HG02623 (cell line): ENCODE results near the gene RAD21L1.

Experiments used
- ATAC-seq: cut with Tn5 transposase; IDR thresholded peaks from one replicate; pipeline ENCODE4 v1.9.1; 2021; ENCODE audit warnings: moderate library complexity; ENCODE audit not compliant: unreplicated experiment

Gene RAD21L1

DNA sequence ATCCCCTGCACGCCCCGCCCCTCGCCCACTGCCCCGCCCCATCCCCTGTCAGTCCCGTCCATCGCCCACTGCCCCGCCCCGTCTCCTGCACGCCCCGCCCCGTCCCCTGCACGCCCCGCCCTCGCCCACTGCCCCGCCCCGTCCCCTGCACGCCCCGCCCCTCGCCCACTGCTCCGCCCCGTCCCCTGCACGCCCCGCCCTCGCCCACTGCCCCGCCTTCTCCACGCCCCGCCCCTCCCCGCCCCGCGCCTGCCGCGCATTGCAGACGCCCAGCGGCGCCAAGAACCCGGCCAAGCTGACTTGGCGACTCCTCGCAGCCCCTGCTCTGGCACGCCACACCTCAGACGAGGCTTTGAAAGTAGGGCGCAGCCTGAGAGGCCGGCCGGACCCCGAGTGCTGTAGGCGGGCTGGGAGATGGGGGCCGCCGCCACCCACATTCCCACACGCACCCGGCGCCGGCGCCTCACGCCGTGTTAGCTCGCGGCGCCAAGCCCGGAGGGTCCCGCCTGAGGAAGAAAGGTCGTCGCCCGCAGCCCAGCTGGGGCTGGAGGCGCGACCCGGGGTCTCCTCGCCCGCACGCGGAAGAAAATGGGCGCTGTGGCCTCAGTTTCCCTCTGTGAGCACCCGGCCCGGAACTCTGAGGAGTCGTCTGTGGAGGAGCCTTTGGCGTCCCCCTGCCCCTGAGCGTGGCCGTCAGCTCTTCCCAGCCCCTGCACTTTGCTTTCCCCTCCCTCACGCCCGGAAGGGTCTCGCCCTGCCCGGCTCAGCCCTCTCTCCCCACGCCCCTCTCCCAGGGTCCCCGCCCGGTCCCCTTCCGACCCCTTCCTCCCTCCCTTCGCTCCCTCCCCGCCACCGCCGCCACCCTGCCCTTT lies at the start of gene RAD21L1:
RAD21L1 (plus strand) TSS at position 262 of the 872 bp plus-strand sequence. CDS start 2,410 bp downstream, outside the sequence.
- no peak for ATAC-seq

DNA sequence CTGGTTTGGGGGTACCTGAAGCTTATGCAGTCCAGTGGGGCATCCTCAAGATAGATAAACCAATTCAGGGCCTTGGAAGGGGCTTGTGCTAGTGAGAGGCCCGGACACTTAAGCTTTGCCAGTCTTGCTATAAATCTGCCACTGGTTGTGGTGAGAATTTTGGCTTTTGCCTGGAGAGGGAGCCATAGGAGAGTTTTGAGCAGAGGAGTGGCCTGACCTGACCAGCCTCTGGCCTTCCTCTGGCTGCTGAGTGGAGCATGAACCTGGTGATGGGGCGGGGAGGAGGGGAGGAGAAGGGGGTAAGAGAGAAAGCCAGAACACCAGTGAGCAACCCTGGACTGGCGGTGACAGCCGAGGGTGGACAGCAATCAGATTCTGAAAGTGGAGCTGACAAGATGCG lies 48.2 kb upstream of the RAD21L1 start:
- no peak for ATAC-seq

DNA sequence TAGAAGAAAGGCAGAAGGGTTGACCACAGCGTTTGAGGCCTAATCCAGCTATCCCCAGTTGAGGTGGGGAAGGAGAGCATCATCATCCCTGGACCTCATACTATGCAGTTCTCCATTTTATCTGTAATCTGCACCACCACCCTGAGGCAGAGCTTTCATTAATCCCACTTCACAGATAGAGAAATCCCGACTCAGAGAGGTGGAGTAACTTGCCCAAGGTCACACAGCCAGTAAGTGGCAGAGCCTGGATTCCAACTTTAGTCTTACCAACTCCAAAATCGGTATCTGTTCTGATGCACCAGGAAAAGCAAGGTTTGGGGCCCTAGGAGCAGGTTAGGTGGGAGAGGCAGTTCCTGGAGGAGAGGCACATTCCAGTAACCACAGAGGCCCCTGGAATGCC lies 47.7 kb upstream of the RAD21L1 start:
- no peak for ATAC-seq

DNA sequence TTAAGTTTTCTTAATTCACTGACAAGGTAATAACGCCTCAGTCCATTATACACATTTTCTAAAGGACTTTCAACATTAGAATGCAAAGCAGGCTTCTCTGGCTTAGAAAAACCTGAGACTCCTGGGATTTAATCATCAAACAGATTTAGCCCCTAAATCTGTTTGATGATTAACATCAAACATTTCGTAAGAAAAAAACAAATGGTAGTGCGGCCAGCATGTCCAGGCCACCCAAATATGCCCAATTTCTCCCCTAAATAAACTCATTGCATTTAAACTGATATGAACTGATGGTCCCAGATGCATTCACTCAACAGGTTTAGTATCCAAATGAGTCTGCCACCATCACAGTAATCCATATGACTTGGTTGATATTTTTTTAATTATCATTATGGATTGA lies 47.2 kb upstream of the RAD21L1 start:
- no peak for ATAC-seq

DNA sequence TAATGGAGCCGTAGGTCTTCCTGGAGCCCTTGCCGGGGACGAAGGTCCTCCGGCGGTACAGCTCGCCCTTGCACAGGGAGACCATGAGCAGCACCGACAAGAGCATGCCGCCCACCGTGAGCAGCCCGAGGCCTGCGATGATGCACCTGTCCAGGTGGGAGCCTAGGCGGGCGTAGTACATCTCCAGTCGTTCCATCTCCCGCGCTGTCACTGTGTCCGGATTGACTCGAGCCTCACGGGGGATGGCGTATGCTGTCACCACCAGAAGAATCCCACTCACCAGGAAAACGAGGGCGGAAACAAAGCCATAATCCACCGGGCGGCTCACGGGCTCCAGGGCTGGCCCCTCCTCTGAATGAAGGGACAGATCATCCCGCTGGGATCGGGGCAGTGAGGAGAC lies 44.9 kb upstream of the RAD21L1 start:
- no peak for ATAC-seq

DNA sequence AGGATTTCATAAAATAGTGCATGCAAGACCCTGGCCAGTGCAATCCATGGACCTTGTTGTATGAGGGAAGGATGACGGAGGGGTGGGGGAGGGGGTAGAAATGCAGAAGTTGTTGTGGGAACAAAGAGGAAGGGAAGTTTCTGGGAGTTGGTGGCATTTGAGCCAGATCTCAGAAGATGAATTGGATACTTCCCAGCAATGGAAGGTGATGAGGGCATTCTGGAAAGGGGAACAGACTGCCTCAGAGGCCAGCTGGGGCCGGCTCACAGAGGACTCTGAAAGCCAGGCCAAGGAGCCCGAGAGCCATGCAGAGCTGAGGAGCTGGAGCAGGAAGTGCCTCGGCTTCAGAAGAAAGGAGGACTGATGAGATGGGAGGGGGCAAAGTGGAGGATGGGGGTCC lies 43.7 kb upstream of the RAD21L1 start:
- ATAC-seq = no peak

DNA sequence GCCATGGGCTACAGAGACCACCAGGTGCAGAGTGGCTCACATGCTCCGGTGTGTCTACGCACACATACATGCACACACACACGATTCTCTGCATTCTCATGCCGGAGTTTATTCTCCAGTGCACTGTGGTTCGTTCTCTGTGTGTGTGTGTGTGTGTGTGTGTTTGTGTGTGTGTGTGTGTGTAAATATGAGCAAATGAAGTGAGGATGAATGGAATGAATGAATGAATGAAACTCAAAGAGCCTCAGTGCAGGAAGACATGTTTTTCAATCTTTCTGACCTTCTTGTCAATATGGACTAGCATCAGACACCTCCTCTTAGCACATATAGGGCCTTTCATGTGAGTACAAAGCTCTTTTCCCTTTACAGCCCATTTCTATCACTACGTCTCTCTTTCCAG lies 42.7 kb upstream of the RAD21L1 start:
- no peak for ATAC-seq

DNA sequence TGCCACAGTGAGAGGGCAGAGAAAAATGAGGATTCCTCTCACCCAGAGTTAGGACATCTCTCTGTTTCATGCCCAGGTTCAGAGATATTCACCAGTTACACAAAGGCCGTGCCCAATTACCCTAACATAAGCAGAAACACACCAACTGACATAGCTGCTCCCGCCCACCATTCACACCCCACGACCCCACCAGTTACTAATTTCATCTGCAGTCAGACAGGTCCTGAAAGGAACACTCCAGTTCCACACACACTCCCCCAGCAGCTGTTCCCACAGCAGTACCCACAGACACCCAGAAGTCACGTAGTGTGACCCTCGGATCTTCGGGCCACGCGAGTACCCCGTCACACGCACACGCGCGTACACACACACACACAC lies 41.6 kb upstream of the RAD21L1 start:
- no peak for ATAC-seq

DNA sequence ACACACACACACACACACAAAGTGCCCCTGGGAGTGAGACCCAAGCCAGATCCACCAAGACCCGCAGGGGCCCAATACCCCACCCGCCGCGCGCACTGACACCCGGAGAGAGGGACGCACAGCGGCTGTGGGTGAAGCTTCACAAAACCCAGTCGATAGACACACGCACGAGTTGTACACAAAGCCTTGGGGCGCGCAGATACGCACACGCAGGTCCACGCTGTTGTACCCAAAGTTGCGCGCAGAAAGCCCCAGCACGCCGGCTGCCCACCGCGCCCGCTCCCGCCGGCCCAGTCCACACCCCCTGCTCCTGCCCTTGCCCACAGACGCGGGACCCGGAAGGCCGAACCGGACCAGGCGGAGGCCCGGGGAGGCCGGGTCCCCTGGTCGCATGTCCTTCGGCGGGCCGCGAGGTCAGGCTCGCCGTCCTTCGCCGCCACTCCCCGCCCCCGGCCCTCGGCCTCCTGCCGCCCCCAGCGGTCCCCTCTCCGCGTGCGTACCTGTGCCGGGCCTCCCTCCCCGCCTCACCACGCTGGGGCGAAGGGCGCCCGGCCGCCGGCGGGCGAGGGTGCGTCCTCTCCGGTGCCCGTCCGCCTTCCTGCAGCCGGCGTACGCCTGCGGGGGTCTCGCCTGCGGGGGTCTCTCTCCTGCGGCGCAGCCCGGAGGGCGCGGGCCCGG lies 41.1 kb upstream of the RAD21L1 start, which contains the start of gene TMEM74B:
TMEM74B (minus strand) TSS at position 344 of the 678 bp plus-strand sequence. CDS start 1,180 bp downstream, outside the sequence.
- ATAC-seq = no peak

DNA sequence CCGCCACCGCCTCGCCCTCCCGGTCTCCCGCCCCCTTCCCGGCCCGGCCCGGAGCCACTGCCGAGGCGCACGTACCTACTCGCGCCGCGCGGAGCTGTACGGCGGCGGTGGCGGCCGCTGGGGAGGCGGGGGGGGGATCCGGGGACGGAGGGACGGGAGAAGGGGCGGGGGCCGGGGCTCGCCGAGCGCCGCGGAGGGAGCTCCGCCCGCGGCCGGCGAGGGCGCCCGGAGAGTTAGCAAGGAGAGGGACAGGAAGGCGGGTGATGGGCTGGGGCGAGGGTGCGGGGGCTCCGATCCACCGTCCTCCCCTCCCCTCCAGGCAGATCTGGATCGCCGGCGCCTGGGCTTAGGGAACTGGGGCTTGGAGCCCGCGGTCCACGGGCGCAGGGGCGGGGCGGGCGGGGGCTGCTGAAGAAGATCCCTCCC lies 40.5 kb upstream of the RAD21L1 start:
- ATAC-seq = no peak

DNA sequence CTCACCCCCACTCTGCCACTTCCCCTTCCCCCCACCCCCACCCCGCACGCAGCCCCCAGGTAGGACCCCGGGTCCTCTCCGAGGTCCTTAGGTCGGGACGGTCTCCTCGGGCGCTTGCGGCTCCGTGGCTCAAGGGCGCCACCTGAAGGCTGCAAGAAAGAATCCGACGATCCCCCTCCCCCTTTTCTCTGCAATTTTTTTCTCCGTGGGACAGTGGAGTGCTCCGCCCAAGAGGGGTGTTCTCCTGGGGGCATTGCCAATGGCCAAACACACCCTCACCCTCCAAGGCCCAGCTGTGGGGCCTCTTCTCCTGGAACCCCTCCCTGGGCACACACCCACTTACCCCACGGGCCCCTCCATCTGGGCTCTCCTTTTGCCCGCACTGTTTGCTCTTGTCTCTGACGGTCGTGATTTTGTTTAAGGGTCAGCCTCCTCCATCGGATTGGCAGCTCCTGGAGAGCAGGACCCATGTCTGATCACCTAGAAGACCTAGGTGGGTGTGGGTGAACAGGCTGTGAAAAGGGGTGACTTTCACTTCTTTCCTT lies 40.0 kb upstream of the RAD21L1 start:
- ATAC-seq = no peak

DNA sequence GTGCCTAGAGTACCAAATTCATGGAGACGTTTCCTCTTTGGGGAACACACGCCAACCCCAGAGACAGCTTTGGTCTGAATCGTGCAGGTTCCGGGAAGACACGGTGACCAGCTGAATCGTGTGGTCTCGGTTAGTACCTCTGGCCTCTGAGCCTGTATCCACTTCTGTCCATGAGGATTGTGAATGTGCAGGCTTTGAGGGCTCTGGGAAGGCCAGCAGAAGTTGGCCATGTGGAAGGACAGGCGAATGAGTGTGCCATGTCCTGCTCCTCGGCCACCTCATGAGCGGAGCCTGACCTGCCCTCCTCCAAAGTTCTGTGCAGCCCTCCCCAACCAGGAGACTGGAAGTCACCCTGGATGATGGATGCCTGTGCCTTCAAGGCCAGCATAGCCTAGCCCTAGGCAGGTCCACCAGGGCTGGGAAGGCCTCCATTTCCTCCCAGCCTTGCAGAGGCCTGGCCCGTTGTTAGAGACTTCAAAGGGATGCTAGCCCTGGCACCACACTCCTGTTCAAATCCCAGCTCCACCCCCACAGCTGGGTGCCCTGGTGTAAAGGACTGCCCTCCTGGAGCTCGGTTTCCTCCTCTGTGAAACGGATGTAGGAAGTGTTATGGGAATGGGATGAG lies 39.4 kb upstream of the RAD21L1 start:
- ATAC-seq = no peak

DNA sequence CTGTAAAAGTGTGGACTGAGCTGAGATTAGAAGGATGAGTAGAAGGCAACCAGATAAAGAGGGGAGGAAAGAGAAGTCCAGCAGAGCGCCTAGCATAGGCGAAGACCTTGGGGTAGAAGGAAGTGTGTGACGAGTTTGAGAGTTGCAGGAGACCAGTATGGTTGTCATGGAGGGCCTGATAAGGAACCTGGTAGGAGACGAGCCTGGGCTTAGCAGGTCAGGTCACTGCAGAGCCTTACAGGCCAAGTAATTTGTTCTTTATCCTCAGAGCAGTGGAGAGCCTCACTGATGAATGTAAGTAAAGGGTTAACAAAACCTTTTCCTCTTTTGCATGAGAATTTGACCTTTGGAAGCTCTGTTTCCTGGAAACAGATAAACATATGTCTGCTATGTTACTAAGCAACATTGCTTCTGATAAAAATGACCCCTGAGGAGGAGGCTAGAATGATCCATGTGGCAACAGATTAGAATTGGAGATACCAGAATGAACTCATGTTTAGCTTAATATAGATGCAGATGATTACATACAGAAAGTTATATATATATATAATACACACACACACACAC lies 38.2 kb upstream of the RAD21L1 start:
- ATAC-seq = no peak

DNA sequence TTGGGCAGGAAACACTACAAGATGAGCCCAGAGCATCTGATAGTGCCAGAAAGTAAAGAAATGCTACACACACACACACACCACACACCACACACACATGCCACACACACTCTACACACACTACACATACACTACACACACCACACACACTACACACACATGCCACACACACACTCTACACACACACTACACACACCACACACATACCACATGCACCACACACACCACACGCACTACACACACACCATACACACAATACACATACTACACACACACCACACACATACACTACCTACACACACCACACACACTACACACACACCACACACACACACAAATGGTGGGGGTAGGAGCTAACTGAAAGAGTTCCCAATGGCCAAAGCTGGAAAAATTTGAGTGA lies 37.5 kb upstream of the RAD21L1 start:
- no peak for ATAC-seq

DNA sequence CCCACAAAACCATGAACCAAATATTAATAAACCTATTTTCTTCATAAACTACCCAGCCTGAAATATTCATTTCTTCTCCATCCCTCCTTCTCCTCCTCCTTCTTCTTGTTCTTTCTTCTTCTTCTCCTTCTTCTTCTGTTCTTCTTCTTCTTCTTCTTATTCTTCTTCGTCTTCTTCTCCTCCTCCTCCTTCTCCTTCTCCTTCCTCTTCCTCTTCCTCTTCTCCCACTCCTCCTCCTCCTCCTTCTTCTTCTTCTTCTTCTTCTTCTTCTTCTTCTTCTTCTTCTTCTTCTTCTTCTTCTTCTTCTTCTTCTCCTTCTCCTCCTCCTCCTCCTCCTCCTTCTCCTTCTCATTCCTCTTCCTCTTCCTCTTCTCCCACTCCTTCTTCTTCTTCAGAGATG lies 36.0 kb upstream of the RAD21L1 start:
- ATAC-seq = no peak

DNA sequence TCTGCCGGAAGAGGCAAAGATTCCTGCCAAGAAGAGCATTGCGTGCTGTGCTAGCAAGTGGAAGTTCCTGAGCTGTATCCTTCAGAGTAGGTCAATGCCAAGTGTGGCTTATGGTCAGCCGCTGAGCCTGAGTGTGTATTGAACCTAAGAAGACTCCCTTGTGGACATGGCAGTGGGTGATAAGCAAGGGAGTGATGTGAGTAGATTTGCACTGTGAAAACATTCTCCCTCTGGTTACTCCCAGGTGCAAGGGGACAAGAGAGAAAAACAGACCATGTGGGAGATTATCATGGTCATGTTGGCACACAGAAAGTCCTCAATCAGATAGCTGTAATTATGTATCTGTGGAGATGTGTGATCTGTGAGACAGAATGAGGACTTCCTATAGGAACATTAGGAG lies 35.0 kb upstream of the RAD21L1 start:
- ATAC-seq = no peak

DNA sequence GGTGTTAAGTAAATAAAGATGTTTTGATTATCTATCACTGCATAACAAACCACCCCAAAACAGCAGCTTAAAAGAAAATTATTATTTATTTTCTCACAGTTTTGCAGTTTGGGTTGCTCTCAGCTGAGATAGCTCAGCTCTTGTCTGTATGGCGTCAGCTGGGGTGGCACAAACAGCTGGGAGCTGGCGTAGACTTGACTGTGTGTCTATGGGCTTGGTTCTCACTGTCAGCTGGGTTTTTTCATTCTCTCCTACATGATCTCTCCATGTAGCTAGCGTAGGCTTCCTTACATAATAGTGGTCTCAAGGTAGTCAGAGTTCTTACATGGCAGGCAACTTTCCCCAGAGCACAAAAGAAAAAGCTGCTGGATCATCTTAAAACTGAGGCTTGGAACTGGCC lies 34.5 kb upstream of the RAD21L1 start:
- no peak for ATAC-seq

DNA sequence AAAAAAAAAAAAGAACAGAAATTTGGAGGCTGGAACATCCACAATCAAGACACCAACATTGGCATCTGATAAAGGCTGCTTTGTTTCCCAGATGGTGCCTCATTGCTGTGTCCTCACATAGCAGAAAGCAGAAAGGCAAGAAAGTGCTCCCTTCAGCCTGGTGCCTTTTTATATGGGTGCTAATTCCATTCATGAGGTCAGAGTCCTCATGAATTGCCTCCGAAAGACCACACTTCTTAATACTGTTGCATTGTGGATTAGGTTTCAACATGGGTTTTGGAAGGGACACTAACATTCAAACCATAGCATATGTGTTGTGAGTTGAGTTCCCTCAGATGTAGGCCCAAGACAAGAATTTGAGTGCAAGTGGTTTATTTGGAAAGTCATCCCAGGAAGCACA lies 30.6 kb upstream of the RAD21L1 start:
- ATAC-seq = no peak

DNA sequence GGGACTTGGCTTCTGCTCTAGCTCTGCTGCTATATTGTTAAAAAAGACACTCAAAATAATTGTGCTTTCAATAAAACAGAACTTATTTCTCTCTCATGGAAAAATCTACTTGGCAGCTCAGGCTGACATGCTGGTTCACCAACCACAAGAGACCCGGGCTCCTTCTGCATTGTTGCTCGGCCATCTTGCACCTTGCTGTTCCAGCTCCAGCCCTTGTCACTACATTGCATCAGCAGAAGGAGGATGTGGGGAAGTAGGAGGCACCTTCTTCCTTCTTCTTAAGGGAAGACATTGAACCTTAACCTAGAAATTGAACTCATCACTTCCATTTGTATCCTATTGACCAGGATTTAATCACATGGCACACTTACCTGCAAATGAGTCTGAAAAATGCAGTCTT lies 29.2 kb upstream of the RAD21L1 start:
- ATAC-seq = no peak

DNA sequence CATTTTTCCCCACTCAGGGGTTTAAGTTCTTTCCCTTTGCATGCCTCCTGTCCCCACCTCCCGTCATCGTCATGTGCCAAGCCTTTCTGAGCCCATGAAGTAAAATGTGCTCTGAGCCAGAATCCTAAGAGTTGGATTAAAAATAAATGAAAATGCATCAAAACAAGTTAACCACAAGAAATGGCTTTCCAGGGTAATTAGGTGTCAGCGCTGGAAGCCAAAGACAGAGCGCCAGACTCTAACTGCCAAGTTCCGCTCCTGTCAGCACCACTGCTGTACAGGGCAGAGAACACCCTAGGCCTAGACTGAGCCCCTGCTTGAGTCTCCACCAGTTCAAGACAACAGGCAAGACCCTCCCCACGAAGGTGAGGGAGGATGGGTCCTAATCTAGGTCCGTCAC lies 28.0 kb upstream of the RAD21L1 start:
- no peak for ATAC-seq

DNA sequence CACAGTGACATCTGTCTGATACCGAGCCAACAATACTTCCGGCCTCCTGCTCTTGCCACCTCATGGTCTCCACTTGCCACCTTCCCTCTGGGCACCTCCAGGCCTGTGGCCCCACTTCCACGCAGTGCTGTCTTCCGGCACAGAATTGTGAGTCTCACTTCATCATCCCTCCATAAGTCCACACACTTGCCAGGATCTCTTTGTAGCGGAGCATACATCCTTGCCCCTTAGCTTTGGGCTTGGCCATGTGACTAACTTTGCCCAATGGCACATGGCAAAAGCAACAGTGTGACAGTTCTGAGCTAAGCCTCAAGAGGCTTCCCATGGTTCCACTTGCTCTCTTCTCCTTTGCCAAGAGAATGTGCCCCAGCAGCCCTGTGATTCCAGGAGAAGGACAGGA lies 27.1 kb upstream of the RAD21L1 start:
- no peak for ATAC-seq
